ENCODE data around the gene CALR3.

Gene CALR3

GRCh38 chr19:16524991-16525734 is 29.2 kb upstream of the CALR3 start:
- no peak for TF ChIP-seq CTCF (IDR thresholded peaks at IDR 0.05; ENCODE audit: low read depth, low read length)
- DNase-seq (ENCODE audit: low read depth, low spot score): no peak
- H3K4me3 ChIP-seq (ENCODE audit: low read depth, low read length): no peak overlapping the region
- in situ Hi-C loops (cut with HindIII; ENCODE audit: low sequenced_read_pairs): no loop called here

- H3K4me3 ChIP-seq (ENCODE audit: low read depth, low read length): no peak overlapping the region
- no peak for TF ChIP-seq CTCF (IDR thresholded peaks at IDR 0.05; ENCODE audit: low read depth, low read length)
- no peak for DNase-seq (ENCODE audit: low read depth, low spot score)
- in situ Hi-C loops (cut with HindIII; ENCODE audit: low sequenced_read_pairs): no loop called here
Observed at GRCh38 chr19:16522559-16523377, 26.8 kb upstream of the CALR3 start.

- in situ Hi-C loops (cut with HindIII; ENCODE audit: low sequenced_read_pairs): no loop called here
- no peak for TF ChIP-seq CTCF (IDR thresholded peaks at IDR 0.05; ENCODE audit: low read depth, low read length)
- no peak overlapping the region for H3K4me3 ChIP-seq (ENCODE audit: low read depth, low read length)
- DNase-seq (ENCODE audit: low read depth, low spot score): no peak
Observed at GRCh38 chr19:16521715-16522289, 25.8 kb upstream of the CALR3 start.

GRCh38 chr19:16520986-16521624 is 25.1 kb upstream of the CALR3 start:
- no peak for TF ChIP-seq CTCF (IDR thresholded peaks at IDR 0.05; ENCODE audit: low read depth, low read length)
- no peak for DNase-seq (ENCODE audit: low read depth, low spot score)
- in situ Hi-C loops (cut with HindIII; ENCODE audit: low sequenced_read_pairs): no loop called here
- H3K4me3 ChIP-seq (ENCODE audit: low read depth, low read length): no peak overlapping the region

GRCh38 chr19:16520074-16520973 is 24.4 kb upstream of the CALR3 start:
- in situ Hi-C loops (cut with HindIII; ENCODE audit: low sequenced_read_pairs): no loop called here
- no peak for TF ChIP-seq CTCF (IDR thresholded peaks at IDR 0.05; ENCODE audit: low read depth, low read length)
- no peak for DNase-seq (ENCODE audit: low read depth, low spot score)
- no peak overlapping the region for H3K4me3 ChIP-seq (ENCODE audit: low read depth, low read length)

All from astrocyte of the spinal cord (primary cell).